ENCODE measurements around the gene ZNF296.

DNA sequence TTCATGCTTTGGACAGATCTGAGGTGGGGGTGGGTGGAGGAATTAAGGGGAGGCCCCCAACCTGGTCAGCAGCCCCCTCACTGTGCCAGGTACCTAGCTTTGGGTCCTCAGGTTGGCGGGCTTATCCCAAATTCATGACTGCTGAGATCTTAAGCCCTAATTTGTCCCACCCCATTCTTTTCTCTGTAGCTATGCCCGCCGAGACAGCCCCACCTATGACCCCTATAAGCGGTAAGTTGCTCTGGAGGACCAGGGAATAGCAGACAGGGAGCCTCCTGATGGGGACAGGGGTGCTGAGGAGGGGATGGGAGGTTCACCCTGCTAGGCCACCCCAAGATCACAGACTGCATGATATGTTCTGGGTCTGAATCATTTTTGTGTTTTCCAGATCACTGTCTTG lies 14.3 kb downstream of the ZNF296 start:
- TF ChIP-seq, protein P1, sequence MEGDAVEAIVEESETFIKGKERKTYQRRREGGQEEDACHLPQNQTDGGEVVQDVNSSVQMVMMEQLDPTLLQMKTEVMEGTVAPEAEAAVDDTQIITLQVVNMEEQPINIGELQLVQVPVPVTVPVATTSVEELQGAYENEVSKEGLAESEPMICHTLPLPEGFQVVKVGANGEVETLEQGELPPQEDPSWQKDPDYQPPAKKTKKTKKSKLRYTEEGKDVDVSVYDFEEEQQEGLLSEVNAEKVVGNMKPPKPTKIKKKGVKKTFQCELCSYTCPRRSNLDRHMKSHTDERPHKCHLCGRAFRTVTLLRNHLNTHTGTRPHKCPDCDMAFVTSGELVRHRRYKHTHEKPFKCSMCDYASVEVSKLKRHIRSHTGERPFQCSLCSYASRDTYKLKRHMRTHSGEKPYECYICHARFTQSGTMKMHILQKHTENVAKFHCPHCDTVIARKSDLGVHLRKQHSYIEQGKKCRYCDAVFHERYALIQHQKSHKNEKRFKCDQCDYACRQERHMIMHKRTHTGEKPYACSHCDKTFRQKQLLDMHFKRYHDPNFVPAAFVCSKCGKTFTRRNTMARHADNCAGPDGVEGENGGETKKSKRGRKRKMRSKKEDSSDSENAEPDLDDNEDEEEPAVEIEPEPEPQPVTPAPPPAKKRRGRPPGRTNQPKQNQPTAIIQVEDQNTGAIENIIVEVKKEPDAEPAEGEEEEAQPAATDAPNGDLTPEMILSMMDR (IDR thresholded peaks at IDR 0.05) = no peak
- no peak for TF ChIP-seq POLR2A (IDR thresholded peaks at IDR 0.05)
